IPS-NIHi11 (cell line): Measurements from ENCODE around the gene GLMP.
A peak's percentile ranks its signal among the peaks of the same experiment; 100 is the strongest.

Source experiments
- DNase-seq: peaks from one replicate; pipeline ENCODE4 v3.0.0; 2012; ENCODE audit warnings: mixed read lengths, low spot score

GLMP gene

DNA sequence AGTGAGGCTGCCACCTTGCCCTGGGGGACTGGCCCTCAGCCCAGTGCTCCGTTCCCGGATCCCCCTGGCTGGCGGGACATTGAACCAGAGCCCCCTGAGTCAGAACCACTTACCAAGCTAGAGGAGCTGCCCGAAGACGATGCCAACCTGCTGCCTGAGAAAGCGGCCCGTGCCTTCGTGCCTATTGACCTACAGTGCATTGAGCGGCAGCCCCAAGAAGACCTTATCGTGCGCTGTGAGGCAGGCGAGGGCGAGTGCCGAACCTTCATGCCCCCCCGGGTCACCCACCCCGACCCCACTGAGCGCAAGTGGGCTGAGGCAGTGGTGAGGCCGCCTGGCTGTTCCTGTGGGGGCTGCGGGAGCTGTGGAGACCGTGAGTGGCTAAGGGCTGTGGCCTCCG is 10.0 kb downstream of the GLMP start:
- DNase-seq, result no peak

DNA sequence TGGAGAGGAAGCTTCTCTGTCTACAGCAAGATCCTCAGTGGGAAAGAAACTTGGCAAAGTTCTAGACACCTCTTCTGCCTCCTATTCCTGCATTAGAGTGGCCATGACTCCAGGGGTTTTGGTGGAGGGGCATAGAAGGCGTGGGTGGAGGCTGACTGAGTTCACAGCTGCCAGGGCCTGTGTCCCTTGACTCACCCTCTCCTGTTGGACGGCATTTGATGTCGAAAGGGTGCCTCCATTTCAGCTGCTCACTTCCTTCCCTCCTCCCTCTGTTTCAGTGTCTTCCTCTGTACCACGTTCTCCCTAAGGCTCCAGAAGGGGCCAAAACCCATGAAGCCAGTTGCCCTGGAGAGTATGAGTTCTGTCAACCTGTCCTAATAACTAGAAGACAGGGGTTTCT is 10.7 kb downstream of the GLMP start:
- no peak for DNase-seq

DNA sequence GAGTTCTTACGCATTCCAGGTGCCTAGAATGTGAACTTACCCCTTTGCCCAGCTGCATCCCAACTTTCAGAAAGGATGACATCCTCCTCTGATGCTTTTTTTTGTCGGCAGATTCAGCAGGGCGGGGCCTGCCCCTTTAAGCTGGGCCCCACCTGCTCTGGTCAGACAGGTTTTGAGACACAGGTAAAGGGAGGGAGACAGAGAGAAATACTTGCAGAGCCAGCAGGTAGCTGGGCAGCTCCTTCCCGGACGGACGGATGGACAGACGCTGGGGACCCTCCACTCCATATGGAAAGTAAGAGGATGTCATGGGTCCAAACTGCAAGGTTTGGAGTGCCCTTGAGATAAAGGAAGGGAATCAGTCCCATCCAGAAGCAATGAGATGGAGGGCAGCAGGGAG is 11.4 kb downstream of the GLMP start, which contains the start of gene TMEM79:
TMEM79 (plus strand) TSS at position 214 of the 400 bp plus-strand sequence. CDS start 902 bp downstream, outside the sequence.
- no peak for DNase-seq

DNA sequence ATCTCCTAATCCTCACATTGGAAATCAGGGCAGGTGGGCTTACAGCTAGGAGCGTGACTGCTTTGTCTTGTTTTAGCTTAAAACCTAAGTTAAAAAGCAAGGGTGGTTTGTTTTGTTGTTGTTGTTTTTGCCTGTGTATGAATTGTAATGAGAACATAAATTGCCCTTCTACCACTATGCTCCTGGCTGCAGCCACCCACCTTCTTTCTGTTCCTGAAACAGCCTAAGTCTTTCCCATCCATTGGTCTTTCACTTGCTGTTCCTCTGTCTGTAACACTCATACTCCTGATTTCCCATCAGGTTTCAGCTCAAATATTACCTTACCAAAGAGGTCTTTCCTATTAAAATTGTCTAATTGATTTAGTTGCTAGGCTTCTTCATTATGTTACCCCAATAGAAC is 12.0 kb downstream of the GLMP start:
- DNase-seq, result no peak

DNA sequence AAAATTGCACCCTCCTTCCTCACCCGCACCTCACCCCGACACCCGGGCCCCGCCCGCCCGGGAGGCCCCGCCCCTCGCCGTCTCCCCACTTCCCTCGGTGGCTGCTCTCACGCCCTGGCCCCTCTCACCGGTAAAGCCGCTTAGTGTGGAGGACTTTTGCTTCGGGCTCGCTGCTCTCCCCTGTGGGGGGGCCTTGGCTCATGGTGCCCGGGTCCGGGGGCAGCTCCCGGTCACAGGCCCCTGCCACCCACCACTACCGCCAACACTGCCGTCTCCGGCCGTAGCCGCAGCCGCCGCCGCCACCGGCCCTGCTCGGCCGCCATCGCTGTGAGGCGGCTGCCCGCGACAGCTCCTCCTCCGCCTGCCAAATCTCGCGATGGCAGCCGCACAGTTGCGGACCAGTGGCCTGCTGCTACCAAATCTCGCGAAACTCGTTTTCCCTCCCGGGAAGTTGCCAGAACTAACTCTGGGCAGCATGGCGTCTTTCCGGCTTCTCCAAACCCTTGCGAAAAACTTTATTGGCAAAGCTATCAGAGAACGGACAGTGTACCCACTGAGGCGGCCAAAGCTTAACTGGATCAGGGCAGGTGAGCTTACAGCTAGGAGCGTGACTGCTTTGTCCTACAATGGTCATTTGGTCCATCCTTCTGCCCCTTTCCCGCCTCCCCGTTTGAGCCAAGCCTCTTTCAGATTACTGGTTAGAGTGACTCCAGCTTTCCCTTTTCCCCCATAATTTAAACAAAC is 12.8 kb downstream of the GLMP start, which contains the start of gene SMG5:
SMG5 (minus strand) TSS at position 347 of the 744 bp plus-strand sequence; CDS start at position 202, 145 bp downstream.
- peak; percentile 94 for DNase-seq

DNA sequence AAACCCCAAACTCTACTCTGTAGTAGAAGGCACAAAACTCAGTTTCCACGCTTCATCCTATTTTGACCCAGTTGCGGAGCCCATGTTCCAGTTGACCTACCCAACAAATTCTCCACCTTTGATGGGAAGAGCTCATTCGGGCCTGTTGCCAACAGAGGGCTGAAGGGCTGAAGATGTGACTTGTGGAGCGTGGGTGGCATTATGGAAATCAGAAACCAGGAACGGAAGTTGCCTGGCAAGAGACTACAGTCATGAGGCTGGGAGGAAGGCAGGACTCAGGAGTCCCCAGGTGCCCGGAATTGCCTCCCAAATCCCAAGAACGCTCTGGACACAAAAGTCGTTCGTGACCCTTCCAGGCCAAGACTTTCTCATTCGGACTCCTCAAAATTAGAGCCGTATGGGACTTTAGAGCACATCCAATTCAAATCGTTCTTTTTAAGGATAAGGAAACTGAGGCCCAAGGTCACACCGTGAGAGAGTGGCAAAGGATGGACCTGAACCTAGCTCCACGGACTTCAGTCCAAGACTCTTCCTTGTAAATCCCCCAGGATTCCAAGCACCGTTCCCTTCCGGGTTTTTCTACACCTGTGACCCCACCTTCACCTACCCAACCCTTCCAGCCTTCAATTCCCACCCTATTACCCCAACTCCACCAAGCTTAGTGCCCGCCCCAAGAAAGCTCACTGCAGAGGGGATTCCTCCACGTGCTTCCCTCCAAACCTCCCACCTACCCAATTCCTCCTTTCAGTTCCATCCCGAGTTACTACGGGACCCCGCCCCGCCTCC is 13.6 kb downstream of the GLMP start:
- DNase-seq, result no peak

DNA sequence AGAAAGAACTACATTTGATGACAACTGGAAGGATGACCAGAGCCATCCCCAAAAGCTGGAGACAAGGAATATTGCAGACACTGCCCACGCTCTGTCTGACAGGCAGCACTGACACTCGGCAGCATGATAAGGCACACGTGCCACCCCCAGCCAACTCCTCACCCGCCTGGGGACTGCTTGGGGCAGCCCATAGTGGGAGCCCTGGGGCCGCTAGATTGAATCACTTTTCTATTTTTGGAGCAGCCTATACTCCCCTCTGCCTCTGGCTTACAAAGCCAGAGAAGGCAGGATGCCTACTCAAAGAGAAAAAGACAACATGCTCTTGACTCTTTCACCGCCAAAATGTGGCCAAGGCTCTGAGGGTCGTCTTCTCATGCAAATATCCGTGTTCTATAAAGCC is 14.2 kb downstream of the GLMP start:
- no peak for DNase-seq

DNA sequence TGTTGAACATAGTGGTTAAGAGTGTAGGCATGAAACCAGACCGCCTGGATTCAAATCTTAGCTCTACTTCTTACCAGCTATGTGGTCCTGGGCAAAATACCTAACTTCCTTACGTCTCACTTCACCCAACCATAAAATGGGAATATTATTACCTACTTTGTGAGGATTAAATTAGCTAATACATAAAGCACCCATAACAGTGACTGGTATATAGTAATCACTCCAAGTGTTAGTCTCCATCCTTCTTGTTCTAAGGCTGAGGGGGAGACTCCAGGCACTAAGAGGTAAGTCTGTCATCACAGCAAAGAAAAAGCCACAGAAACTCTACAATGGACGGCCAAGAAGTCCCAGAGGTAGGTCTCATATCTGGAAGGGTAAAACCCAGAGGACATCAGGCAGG is 15.6 kb downstream of the GLMP start:
- no peak for DNase-seq

DNA sequence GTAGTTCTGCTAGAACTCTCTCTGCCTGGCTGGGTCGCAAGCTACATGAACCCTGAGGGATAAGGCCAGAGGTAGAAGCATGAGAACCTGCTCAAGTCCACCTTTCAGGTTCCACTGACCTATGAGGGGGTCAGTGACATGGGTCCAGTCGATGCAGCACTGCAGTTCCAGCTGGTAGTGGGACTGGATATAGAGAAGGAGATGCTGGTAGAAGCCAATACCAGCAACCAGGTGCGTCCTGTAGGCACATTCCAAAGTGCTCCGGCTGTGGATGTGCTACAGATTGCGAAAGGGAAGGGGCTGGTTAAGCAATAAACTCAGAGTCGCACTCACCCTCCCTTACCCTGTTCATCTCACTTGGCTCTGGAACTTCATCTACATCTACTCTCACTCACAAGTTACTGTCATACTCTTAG is 18.5 kb downstream of the GLMP start:
- DNase-seq, result no peak

DNA sequence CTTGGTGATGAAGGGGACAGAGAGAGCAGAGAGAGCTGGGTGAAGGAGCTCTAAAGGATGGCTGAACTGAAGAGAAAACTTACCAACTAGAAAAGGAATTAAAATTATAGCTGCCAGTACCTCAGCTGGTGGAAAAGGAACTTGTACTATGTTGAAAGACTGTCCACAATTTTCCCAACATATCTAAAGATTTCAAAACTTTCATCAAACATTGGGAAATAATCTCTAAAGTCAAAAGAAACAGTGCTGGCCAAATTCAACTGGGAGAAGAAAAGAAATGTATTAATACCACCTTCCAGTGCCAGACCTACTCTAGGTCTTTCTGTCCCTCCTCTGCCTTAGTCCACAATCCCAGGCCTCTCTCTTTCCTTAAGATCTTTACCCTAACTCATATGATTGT is 18.9 kb downstream of the GLMP start:
- no peak for DNase-seq

DNA sequence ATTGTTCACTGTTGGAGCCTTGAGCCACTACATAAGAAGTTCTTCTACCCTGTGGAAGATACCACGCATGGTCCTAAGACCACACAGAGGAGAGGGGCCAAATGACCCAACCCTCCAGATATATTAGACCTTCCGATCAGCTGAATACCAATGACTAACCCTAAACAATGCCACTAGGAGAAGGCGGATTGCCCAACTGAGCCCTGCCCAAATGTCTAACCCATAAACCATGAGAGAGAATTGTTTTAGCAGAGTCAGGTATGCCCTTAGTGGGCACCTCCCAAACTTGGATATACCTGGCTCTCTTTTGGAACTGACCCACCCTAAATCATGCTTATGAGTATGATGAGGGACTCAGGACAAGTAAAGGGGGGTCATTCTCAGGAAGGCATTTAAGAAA is 25.2 kb downstream of the GLMP start:
- no peak for DNase-seq

DNA sequence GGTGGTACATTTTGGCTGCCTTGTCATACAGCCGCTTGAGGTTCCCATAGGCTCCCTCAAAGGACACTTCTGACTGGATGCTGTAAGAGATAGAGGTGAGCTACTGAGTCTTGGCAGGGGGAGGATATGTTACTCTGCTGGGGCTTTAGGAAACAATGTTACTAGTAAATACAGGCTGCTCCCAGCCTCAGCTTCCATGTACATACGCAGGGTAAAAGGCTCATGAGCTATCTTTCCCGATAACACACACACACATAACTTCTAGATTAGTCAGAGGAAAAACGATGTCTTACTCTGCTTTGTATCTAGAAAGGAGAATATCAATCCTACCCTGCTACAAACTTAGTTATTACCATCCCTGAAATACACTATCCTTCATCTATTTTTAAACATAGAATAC is 27.1 kb downstream of the GLMP start:
- DNase-seq, result no peak

DNA sequence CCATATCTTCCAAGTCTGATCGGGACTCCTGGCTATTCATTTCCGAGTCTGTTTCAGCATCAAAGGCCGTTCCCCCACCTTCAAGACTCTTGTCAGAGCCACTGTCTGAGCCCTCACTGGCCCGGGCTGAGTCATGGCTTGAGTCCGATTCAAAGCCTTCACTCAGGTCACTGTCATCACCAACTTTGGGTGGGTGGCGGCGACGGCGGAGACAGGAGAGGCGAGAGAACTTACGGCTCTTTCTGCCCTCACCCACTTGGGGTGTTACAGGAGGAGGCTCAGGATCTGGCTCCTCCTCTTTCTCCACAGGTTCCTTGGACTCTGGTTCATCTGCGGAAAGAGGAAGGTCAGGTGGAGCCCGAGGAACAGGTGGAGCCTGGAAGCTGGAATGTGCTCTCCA is 29.4 kb downstream of the GLMP start:
- no peak for DNase-seq

DNA sequence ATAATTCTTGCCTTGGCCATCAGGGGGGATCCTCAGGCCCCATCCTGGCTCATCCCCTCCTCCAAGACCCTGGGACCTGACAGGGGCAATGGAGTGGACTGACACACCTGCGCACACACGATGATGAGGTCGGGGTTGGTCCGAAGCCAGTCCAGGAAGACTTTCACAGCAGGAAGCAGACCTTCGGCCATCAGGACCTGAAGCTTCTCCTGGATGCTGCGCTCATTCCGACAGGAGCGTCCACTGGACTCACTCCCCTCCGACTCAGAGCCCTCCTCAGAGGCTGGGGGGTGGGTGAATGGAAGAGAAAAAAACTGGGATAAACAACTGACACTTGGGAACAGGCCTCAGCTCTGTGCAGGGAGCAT is 32.2 kb downstream of the GLMP start:
- no peak for DNase-seq

DNA sequence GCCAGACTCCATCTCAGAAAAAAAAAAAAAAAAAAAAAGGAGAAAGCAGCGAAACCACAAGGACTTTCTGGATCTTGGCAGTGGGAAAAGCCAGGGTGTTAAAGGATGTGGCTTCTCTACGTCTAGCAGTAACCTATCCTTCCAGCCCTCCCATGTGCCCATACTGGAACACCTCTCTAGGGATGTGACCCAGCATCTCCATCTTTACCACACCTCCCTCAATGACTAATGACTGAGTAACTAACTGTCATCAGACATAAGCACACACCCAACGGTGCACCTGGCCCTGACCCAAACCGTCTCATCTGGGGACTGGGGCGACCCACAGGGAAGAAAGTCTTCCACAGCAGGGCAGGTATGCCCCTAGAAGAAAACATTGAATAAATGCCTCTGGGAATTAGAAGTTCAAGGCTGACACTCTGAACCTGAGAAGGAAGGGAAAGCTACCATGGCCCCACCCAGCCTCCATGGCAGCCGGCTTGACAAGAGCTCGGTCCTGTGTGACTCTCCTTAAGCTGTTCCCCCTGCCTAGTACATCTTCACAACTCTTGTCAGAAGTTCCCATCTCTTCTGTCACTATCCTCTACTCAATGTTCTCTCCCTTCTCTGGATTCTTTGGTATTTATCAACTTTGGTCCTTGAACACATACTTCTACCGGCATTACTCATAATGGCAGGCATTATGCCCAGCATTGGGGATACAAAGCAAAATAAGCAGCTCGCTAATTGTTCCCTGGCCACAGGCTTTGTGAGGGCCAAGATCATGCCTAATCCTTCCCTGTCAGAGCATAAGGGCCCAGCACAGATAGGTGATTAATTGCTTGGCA is 32.8 kb downstream of the GLMP start:
- DNase-seq, result no peak

DNA sequence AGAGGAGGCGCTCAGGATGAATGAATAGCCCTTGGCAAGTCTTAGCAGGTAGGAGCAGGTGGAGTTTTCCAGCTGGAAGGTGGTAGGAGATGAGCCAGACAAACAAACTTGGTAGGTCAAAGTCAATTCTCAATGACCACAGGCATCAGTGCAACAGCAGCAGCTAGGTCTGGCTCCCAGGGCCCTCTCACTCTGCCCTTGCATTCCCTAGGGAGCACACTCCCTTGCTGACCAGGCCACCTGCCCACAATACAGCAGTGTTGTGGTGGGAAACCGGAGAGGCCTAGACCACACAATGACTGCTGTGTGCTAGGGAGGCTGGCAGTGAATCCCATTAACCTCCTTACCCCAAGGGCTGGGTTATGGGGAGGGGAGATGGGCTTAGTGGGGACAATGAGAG is 34.6 kb downstream of the GLMP start:
- no peak for DNase-seq

DNA sequence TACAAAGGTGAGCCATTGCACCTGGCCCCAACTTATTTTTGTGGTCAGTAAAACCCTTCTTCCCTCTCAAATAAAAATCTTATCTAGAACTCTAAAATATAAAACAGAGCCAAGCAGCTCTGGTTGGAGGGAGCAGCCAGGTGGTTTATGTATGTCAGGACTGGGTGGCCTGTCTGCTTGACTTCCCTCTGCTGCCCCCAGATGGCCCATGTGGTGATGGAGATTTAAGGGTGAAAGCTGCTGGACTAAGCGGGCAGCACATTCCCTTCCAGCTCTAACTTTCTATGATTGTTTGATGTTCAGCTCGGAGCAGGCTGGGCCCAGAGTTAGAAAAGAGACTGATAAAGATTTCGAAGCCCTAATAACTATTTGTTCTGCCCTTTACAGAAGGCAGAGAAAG is 35.7 kb downstream of the GLMP start:
- no peak for DNase-seq

DNA sequence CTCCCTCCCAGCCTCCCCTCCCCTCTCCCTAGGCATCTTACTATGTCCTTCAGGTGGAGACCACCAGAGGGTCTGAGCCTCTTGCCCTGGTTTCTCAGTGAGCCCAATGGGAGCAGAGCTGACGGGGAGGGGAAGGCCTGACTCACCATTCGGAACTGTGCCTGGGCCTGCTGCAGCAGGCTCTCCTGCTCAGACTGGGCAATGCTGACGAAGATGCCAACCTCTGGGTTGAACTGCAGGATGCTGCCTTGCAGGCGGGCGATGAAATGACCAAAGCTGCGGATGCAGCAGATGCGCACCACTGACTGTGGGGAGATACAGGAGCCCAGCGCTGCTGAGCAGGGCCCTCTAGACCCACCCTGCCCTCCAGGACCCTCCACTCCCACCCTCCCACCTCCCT is 36.6 kb downstream of the GLMP start:
- DNase-seq, result no peak

DNA sequence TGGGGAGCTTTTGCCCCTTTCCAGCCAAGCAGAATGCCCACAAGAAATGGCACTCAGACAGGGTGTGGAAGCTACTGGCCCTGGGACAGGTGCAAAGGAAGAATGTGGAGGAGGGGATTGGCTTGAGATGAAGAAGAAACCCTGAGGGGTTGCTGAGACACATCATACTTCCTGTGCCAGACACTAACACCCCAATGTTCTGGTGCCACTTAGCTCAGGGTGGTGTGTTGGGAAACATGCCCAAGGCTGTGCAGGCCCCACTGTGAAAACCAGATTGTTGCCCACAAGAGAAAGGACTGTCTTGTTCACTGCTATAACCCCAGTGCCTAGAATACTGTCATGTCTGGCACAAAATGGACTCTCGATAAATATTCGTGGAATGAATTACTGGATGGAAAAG is 37.8 kb downstream of the GLMP start:
- DNase-seq, result no peak

DNA sequence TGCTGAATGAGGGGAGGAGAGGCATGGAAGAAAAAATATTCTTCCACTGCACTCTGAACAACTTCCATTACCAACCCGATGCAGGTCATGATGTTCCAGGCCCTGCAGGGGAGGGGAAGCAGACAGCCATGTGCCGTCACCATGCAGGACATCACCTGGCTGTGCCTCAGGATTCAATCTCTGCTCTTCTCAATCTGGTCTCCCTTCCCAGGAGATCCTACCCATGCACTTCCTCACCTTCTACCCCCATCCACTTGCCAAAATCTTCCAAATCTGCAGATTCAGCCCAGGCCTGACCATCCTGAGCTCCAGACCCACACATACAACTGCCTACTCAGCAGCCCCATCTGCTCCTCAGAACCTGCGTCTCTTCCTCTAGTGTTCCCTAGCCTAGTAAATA is 41.8 kb downstream of the GLMP start:
- no peak for DNase-seq

DNA sequence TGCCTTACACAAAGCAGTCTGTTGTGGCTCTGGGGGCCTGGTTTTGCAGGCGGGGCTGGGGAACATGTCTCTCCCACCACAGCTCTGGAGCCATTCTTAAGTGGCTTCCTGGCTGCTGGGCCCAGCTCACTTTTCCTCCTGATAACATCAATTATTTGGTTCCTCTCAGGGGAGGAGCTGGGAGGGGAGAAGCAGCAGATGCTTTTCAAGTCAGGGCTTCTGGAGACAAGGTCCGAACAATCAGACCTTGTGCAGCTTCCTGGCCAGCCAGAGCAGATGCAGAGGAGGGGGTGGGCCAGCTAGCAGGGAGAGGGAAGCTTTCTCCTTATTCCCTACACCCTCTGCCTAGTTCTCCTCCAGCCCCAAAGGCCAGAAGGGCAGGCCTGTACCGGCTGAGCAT is 44.0 kb downstream of the GLMP start:
- no peak for DNase-seq

DNA sequence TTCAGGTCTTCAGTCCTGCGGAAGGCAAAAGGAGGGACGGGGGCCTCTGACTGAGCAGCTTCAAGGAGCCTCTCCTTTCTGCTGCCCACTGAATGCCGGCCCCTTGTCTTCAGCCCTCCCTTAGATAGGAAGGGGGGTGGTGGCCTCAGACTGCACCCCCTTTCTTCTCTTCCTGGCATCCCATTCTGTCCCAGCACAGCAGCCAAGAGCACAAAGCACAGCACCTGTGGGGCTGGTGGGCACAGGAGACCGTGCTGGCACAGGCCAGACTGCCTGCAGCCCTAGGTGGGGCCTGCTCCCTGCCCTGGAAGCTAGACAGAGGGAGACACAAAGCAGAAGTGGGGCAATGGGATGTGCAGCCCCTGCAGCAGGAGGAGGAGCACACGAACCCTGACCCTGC is 45.9 kb downstream of the GLMP start:
- DNase-seq, result no peak

DNA sequence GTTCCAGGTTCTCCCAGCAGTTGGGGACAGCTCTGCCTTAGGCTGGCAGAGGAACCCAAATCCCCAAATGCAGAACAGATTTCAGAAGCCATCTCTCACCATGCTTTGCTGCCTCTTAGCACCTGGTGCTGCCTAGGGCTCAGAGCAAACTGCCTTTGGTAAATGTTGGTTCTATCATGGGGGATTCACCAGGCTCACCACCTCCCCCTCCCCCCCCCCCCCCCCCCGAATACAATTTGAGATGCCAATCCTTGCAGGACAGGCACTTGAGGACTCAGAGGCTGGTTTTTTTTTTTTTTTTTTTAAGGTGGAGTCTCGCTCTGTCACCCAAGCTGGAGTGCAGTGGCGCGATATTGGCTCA is 47.2 kb downstream of the GLMP start:
- DNase-seq, result no peak
